Kidney epithelial cell (primary cell): ENCODE data around the gene MAS1L. TPM values are rescaled to one million over a fixed set of nuclear protein-coding genes. Genes with fewer than 3 reads are reported as not detected.

Source experiments
- DNase-seq: peaks from one replicate; pipeline ENCODE4 v3.0.0-alpha.2; 2010; ENCODE audit warnings: low read depth
- H3K27me3 ChIP-seq: 2 replicates; pipeline ENCODE4 v1.6.0; 2011; ENCODE audit warnings: low read length; ENCODE audit not compliant: control insufficient read depth, insufficient read depth
- H3K36me3 ChIP-seq: 2 replicates; pipeline ENCODE4 v1.5.1; 2011; ENCODE audit warnings: low read length; ENCODE audit not compliant: control insufficient read depth, insufficient read depth
- H3K4me3 ChIP-seq: 2 replicates; pipeline ENCODE4 v1.5.1; 2011; ENCODE audit warnings: low read depth, mild to moderate bottlenecking, control low read depth, low read length
- total RNA-seq: library from RNA; depleted of rRNA; stranded (reverse); fragments of >200 nt; gene quantifications from 2 replicates; pipeline ENCODE4 v1.2.3, GENCODE V29; 2015
- TF ChIP-seq, protein P1 (sequence below): IDR thresholded peaks from 2 replicates; pipeline ENCODE4 v1.5.1; 2011; ENCODE audit warnings: mild to moderate bottlenecking, moderate library complexity, low read length, control low read depth, inconsistent platforms; ENCODE audit not compliant: insufficient read depth, poor library complexity, severe bottlenecking

The MAS1L gene
- total RNA-seq, 1 donor from 2014 or later: not detected

DNA sequence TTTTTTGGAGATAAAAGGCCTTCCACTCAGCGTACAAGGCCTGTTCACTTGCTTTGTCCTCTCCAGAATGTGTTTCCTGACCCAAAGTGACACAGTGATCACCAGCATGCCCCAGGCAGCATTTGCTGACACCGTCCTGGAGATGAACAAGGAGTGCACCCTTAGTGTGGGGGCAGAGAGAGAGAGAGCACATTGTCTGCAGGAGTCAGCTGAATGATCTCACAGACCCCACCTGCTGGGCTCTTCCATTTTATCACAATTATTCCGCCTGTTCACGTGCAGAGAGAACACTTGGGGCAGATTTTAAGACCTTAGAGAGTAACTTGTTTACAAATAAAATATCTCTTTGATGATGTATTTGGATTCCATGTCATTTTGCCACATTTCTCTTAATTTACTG is 22.4 kb upstream of the MAS1L start:
- no peak for DNase-seq
- Histone ChIP-seq H3K36me3 (no peaks in the 10 kb centered on the region), H3K27me3 (no peaks in the 10 kb centered on the region), H3K4me3 (no peak overlapping the region)
- TF ChIP-seq, protein P1, sequence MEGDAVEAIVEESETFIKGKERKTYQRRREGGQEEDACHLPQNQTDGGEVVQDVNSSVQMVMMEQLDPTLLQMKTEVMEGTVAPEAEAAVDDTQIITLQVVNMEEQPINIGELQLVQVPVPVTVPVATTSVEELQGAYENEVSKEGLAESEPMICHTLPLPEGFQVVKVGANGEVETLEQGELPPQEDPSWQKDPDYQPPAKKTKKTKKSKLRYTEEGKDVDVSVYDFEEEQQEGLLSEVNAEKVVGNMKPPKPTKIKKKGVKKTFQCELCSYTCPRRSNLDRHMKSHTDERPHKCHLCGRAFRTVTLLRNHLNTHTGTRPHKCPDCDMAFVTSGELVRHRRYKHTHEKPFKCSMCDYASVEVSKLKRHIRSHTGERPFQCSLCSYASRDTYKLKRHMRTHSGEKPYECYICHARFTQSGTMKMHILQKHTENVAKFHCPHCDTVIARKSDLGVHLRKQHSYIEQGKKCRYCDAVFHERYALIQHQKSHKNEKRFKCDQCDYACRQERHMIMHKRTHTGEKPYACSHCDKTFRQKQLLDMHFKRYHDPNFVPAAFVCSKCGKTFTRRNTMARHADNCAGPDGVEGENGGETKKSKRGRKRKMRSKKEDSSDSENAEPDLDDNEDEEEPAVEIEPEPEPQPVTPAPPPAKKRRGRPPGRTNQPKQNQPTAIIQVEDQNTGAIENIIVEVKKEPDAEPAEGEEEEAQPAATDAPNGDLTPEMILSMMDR: no peak

DNA sequence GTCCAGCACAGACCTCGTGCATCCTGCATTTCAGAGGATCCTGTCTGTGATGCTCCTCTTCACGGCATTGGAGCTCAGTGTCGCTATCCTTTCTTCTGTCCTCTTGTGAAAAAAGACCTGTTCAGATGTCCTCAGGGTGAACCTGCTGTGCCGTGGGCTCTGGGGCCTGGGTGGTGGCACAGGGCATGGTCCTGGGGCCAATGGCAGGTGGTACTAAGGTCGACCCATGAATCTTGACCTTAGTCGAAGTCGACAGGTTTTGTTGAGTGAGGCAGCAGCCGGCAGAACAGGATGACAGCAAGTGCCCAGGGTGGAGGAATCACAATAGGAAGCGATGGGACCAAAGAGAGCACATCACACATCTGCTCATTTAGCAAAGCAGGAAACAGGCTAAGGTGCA is 22.0 kb upstream of the MAS1L start:
- H3K27me3 ChIP-seq: no peaks in the 10 kb centered on the region
- TF ChIP-seq, protein P1: no peak
- DNase-seq: no peak
- H3K4me3 ChIP-seq: no peak overlapping the region
- H3K36me3 ChIP-seq: no peaks in the 10 kb centered on the region

- H3K4me3 ChIP-seq: no peak overlapping the region
- no peaks in the 10 kb centered on the region for H3K27me3 ChIP-seq
- TF ChIP-seq, protein P1: no peak
- H3K36me3 ChIP-seq: no peaks in the 10 kb centered on the region
- DNase-seq: no peak
Measured at GRCh38 chr6:29509239-29509638, 21.5 kb upstream of the MAS1L start.

DNA sequence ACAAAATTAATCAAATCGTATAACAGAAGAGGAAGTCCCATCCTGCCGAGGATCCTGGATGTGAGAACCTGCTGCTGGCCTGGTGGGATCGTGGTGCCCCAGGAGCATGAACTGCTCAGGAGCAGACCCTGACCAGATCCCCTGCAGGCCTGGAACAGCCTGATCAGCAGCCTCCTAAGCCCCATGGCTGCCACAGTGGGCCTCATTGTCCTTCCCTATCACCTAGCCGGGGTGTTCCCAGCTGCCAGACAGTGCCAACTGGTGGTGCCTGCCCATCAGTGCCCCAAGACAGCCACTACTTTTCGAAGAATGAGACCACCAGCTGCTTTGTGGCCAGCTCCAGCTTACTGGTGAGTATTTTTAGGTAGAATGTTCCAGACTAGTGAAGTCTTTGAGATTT is 19.6 kb upstream of the MAS1L start:
- no peak for DNase-seq
- TF ChIP-seq, protein P1: no peak
- H3K36me3 ChIP-seq: no peaks in the 10 kb centered on the region
- no peak overlapping the region for H3K4me3 ChIP-seq
- H3K27me3 ChIP-seq: no peaks in the 10 kb centered on the region

- no peaks in the 10 kb centered on the region for H3K27me3 ChIP-seq
Measured at GRCh38 chr6:29506446-29507067, 18.8 kb upstream of the MAS1L start.

More at GRCh38 chr6:29506446-29507067, 18.8 kb upstream of the MAS1L start:
- no peaks in the 10 kb centered on the region for H3K36me3 ChIP-seq
- H3K4me3 ChIP-seq: no peak overlapping the region
- TF ChIP-seq, protein P1: no peak
- DNase-seq: no peak
